NOMO-1 (cell line): Measurements from ENCODE around the gene USH1G.

Source experiments
- DNase-seq, 2 experiments: peaks; one replicate each; lab custom pipeline; 2025; ENCODE audit not compliant: unreplicated experiment in 2 of 2; lab: John Stamatoyannopoulos, UW

Gene USH1G

GRCh38 chr17:74954665-74955421 is 31.8 kb upstream of the USH1G start:
- peak; percentile 9 to 14 for DNase-seq

- DNase-seq = no peak
These were observed 31.1 kb upstream of the USH1G start for GRCh38 chr17:74954115-74954514.

- no peak for DNase-seq
These were observed 30.2 kb upstream of the USH1G start for GRCh38 chr17:74953134-74953687.

- DNase-seq = no peak
These were observed 29.5 kb upstream of the USH1G start for GRCh38 chr17:74952431-74953133.

- DNase-seq = no peak
These were observed 28.8 kb upstream of the USH1G start for GRCh38 chr17:74951680-74952421.

GRCh38 chr17:74951065-74951464 is 28.0 kb upstream of the USH1G start:
- no peak for DNase-seq

GRCh38 chr17:74950207-74950606 is 27.2 kb upstream of the USH1G start:
- no peak for DNase-seq

GRCh38 chr17:74949455-74950115 is 26.5 kb upstream of the USH1G start:
- no peak for DNase-seq

GRCh38 chr17:74947041-74947754 is 24.1 kb upstream of the USH1G start:
- DNase-seq = no peak

GRCh38 chr17:74946641-74947040 is 23.6 kb upstream of the USH1G start:
- DNase-seq = no peak

GRCh38 chr17:74945543-74945942 is 22.5 kb upstream of the USH1G start:
- DNase-seq = no peak

GRCh38 chr17:74943808-74944522 is 20.9 kb upstream of the USH1G start:
- no peak for DNase-seq

- DNase-seq = no peak
These were observed 18.2 kb upstream of the USH1G start for GRCh38 chr17:74941128-74941725.

- DNase-seq = no peak
These were observed 16.5 kb upstream of the USH1G start for GRCh38 chr17:74939534-74939933.

GRCh38 chr17:74938194-74938950 is 15.3 kb upstream of the USH1G start:
- no peak for DNase-seq

GRCh38 chr17:74937064-74938051 is 14.3 kb upstream of the USH1G start:
- no peak for DNase-seq

- DNase-seq = no peak
These were observed 13.4 kb upstream of the USH1G start for GRCh38 chr17:74936470-74936799.
